ENCODE measurements around the gene PRX. TPM values are rescaled to one million over a fixed set of nuclear protein-coding genes. Genes with fewer than 3 reads are reported as not detected.

Gene PRX
- total and polyA plus RNA-seq, 9 of the 15 experiments (the other 6 are each of a cell fraction or from before 2014, with no cell fraction given): 0.65 to 3.5 (median 1.7) TPM; not detected in 2

- TF ChIP-seq ZBTB40 (IDR thresholded peaks at IDR 0.05) (no peak), ZBTB40 (CRISPR knock-in tag; IDR thresholded peaks at IDR 0.05) (no peak), POU5F1 (IDR thresholded peaks at IDR 0.05; ENCODE audit: borderline replicate concordance, low read depth, low read length, partially characterized antibody) (no peak), CEBPZ (IDR thresholded peaks at IDR 0.05; ENCODE audit: borderline replicate concordance, low read depth, low read length) (no peak), SMARCA5 (IDR thresholded peaks at IDR 0.05) (no peak), ETV5 (CRISPR knock-in tag; IDR thresholded peaks at IDR 0.05; ENCODE audit: low read depth) (no peak), PPARD (CRISPR knock-in tag; IDR thresholded peaks at IDR 0.05) (no peak), HDGF (IDR thresholded peaks at IDR 0.05) (no peak), ZNF212 (CRISPR knock-in tag; IDR thresholded peaks at IDR 0.05) (no peak), SNIP1 (IDR thresholded peaks at IDR 0.05; ENCODE audit: low read depth) (no peak), ZNF717 (CRISPR knock-in tag; IDR thresholded peaks at IDR 0.05) (no peak), NCOA4 (IDR thresholded peaks at IDR 0.05; ENCODE audit: partially characterized antibody) (no peak), CHD1 (IDR thresholded peaks at IDR 0.05; ENCODE audit: low read length) (no peak), AFF4 (CRISPR knock-in tag; IDR thresholded peaks at IDR 0.05) (no peak)
Measured at GRCh38 chr19:40371802-40372122, 41.4 kb downstream of the PRX start (continued).
